ENCODE data around the gene SULT6B1. TPM values are rescaled to one million over a fixed set of nuclear protein-coding genes. Genes with fewer than 3 reads are reported as not detected.
"Not testable (repeated sequence)": the region's sequence is repeated elsewhere in the genome, so short reads cannot be mapped to it uniquely, and the experiment has no call there.

SULT6B1 gene
- total RNA-seq, result not detected

DNA sequence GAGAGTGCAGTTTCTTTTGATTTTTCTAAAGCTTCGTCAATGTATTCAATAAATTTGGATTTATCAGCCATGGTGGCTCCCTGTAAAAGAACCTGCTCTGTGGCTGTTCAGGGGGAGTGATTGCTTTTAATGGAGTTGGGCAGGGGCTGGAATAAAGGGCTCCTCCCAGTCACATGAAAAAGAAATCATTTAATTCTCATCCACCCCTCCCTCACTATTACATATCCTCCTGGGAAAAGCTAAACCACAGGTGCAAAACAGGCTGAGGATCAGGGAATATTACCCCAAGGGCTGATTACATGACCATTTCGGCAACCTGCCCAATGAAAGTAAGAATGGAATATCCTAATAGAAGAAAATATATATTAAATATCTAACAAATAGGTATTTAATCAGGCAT, at the start of gene SULT6B1:
Gene SULT6B1, minus strand, starts transcription at position 101 of the 400 bp plus-strand sequence. Its CDS starts 30 bp downstream, at position 71.
- ATAC-seq, result no peak

GRCh38 chr2:37232131-37232933, 43.9 kb upstream of the SULT6B1 start:
- Mint-ChIP-seq H3K27ac (no peak overlapping the region), H3K9me3 (no peaks in the 10 kb centered on the region), H3K36me3 (peaks cover 12 to 25% of the 10 kb centered on the region in 2 donors)
- ATAC-seq, result peak in 1 of 2 donors; percentile 18
- DNase-seq (ENCODE audit: low spot score in 2 of 2), result peak; percentile 12 to 56

More for the DNA sequence above, at the start of gene SULT6B1:
- H3K27ac Mint-ChIP-seq, result no peak within 1 kb of the TSS
- no peaks in the 10 kb centered on the region for H3K9me3 Mint-ChIP-seq
- no peaks in the 10 kb centered on the region for H3K36me3 Mint-ChIP-seq
- DNase-seq (ENCODE audit: low spot score in 2 of 2), result no peak

GRCh38 chr2:37231241-37232130, 43.0 kb upstream of the SULT6B1 start, which contains the start of the genes CEBPZ and NDUFAF7:
TSS of gene CEBPZ (minus strand) at chr2:37231596. CDS start at chr2:37231567, 29 bp downstream.
TSS of gene NDUFAF7 (plus strand) at chr2:37231658. CDS start at chr2:37231706, 48 bp downstream.
- H3K27ac Mint-ChIP-seq, result no peak within 1 kb of the TSS
- peak; percentile 97 to 98 for ATAC-seq
- DNase-seq (ENCODE audit: low spot score in 2 of 2), result peak; percentile 83 to 92
- H3K9me3 Mint-ChIP-seq, result no peaks in the 10 kb centered on the region
- H3K36me3 Mint-ChIP-seq, result peaks cover 12 to 29% of the 10 kb centered on the region in 2 donors

DNA sequence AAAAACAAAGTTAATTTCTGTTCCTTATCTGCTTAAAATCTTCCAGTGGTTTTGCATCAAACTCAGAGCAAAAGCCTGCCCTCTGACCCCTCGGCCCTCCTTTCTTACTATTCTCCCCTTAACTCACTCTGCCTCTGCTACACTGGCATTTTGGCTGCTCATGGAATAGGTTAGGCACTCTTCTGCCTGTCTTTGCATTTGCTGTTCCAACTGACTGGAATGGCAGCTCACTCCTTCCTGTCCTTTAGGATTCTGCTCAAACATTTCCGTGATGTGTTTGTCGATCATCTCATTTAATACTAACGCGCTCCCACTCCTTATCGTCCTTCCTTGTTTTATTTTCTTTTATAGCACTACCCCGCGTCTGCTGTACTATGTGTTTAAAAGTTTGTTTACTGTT, 42.1 kb upstream of the SULT6B1 start:
- DNase-seq (ENCODE audit: low spot score in 2 of 2) (no peak), ATAC-seq (no peak)
- H3K9me3 Mint-ChIP-seq, result no peaks in the 10 kb centered on the region
- H3K36me3 Mint-ChIP-seq, result peaks cover 6 to 22% of the 10 kb centered on the region in 2 donors
- H3K27ac Mint-ChIP-seq, result no peak overlapping the region

- Mint-ChIP-seq H3K9me3 (no peaks in the 10 kb centered on the region), H3K27ac (peak overlapping the region in 1 of 2 donors; percentile 17), H3K36me3 (peaks cover 7 to 37% of the 10 kb centered on the region in 2 donors)
- DNase-seq (ENCODE audit: low spot score in 2 of 2) (no peak), ATAC-seq (no peak)
These were observed 40.3 kb upstream of the SULT6B1 start for GRCh38 chr2:37228788-37229187.

GRCh38 chr2:37226863-37227262, 38.4 kb upstream of the SULT6B1 start:
- ATAC-seq, result no peak
- peaks cover 15 to 54% of the 10 kb centered on the region in 2 donors for H3K36me3 Mint-ChIP-seq
- peak overlapping the region in 1 of 2 donors; percentile 18 for H3K27ac Mint-ChIP-seq
- H3K9me3 Mint-ChIP-seq, result no peaks in the 10 kb centered on the region
- no peak for DNase-seq (ENCODE audit: low spot score in 2 of 2)

DNA sequence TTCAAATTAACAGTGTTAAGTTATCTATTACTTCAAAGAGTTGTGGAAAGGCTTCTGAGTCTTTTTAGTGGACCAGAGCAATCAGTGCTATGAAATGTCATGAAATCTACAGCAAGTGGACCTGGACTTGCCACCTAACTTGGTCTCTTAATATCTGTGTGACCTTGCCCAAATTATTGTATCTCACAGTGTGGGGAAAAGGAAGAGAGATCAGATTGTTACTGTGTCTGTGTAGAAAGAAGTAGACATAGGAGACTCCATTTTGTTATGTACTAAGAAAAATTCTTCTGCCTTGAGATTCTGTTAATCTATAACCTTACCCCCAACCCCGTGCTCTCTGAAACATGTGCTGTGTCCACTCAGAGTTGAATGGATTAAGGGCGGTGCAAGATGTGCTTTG, 36.7 kb upstream of the SULT6B1 start:
- ATAC-seq; H3K9me3 Mint-ChIP-seq; H3K27ac Mint-ChIP-seq; DNase-seq (ENCODE audit: low spot score in 2 of 2): not testable (repeated sequence)
- H3K36me3 Mint-ChIP-seq, result peaks cover 19 to 70% of the 10 kb centered on the region in 2 donors

- Mint-ChIP-seq H3K27ac (no peak overlapping the region), H3K36me3 (peaks cover 19 to 69% of the 10 kb centered on the region in 2 donors), H3K9me3 (no peaks in the 10 kb centered on the region)
- ATAC-seq (no peak), DNase-seq (ENCODE audit: low spot score in 2 of 2) (no peak)
These were observed 35.6 kb upstream of the SULT6B1 start for GRCh38 chr2:37224063-37224462.

DNA sequence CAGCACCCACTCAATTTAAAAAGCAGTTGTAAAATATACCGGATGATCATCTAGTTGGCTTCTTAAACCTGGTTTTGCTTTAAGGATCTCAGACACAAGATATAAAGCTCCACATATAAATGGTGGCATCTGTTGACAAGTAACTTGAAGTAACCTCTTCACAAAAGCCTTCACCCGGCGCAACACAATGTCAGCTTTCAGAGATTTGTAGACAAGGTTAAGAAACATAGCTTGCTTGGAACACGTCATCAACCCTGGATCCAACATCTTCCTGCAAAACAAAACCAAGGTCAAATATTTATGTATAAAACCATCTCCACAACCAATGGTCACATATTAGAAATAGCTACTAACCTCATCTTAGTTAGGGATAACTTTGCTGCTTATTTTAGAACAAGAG, 34.7 kb upstream of the SULT6B1 start:
- Mint-ChIP-seq H3K9me3 (no peaks in the 10 kb centered on the region), H3K36me3 (peaks cover 19 to 61% of the 10 kb centered on the region in 2 donors), H3K27ac (no peak overlapping the region)
- DNase-seq (ENCODE audit: low spot score in 2 of 2) (no peak), ATAC-seq (no peak)

DNA sequence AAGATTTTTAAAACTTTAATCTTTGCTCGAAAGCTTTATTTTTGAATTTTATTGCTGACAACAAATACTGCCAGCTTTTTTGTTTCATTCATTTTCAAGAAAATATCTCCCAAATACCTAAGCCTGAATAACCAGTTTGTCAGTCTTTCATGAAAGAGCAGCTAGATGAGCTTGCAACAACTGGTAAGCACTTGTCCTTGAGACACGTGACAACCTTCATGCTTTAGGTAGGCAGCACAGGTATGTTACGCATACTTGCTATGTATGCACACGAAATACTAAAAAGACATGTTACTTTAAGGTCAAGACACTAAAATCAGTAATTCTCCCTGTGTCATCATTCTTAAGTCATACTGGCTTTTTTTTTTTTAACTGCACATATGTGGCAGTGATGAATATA, 30.6 kb upstream of the SULT6B1 start:
- DNase-seq (ENCODE audit: low spot score in 2 of 2) (no peak), ATAC-seq (no peak)
- no peaks in the 10 kb centered on the region for H3K9me3 Mint-ChIP-seq
- peaks cover 17 to 52% of the 10 kb centered on the region in 2 donors for H3K36me3 Mint-ChIP-seq
- no peak overlapping the region for H3K27ac Mint-ChIP-seq

GRCh38 chr2:37215250-37215649, 26.8 kb upstream of the SULT6B1 start:
- no peak for ATAC-seq
- peak overlapping the region in 1 of 2 donors; percentile 75 for H3K27ac Mint-ChIP-seq
- no peak for DNase-seq (ENCODE audit: low spot score in 2 of 2)
- no peaks in the 10 kb centered on the region for H3K9me3 Mint-ChIP-seq
- H3K36me3 Mint-ChIP-seq, result peaks cover 26 to 43% of the 10 kb centered on the region in 2 donors

GRCh38 chr2:37211939-37212338, 23.5 kb upstream of the SULT6B1 start:
- Mint-ChIP-seq H3K36me3 (peaks cover 59 to 73% of the 10 kb centered on the region in 2 donors), H3K9me3 (peaks cover 21 to 24% of the 10 kb centered on the region in 2 donors), H3K27ac (no peak overlapping the region)
- ATAC-seq (no peak), DNase-seq (ENCODE audit: low spot score in 2 of 2) (no peak)

DNA sequence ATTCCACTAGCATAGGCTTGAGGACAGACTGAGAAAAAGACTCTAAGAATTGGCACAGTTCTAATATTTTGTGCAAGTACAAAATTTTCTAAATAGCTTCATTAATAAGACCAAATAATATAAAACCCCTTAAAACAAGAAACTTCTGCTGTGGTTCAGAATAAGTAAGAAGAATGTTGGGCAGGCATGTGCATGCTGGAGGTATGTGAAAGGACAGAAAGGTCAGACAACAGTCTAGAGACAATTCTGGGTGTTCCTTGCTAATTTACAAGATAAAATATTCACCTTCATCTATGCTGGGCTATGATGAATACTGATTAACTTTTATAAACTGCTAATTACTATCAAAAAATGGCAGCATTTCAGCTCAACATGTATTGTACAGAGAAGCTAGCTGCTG, 22.7 kb upstream of the SULT6B1 start:
- peaks cover 25 to 28% of the 10 kb centered on the region in 2 donors for H3K9me3 Mint-ChIP-seq
- ATAC-seq, result no peak
- H3K36me3 Mint-ChIP-seq, result peaks cover 65 to 73% of the 10 kb centered on the region in 2 donors
- no peak for DNase-seq (ENCODE audit: low spot score in 2 of 2)
- no peak overlapping the region for H3K27ac Mint-ChIP-seq

DNA sequence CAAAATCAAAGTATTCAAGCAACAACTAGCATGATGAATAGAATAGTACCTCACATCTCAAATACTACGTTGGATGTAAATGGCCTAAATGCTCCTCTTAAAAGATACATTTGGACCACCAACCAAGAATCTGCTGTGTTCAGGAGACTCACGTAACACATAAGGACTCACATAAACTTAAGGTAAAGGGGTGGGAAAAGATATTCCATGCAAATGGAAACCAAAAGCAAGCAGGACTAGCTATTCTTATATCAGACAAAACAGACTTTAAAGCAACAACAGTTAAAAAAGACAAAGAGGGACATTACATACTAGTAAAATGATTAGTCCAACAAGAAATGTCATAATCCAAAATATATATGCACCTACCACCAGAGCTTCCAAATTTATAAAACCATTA, 18.3 kb upstream of the SULT6B1 start:
- ATAC-seq; DNase-seq (ENCODE audit: low spot score in 2 of 2); H3K27ac Mint-ChIP-seq: not testable (repeated sequence)
- peaks cover 28 to 43% of the 10 kb centered on the region in 2 donors for H3K9me3 Mint-ChIP-seq
- H3K36me3 Mint-ChIP-seq, result peaks cover 74 to 90% of the 10 kb centered on the region in 2 donors

DNA sequence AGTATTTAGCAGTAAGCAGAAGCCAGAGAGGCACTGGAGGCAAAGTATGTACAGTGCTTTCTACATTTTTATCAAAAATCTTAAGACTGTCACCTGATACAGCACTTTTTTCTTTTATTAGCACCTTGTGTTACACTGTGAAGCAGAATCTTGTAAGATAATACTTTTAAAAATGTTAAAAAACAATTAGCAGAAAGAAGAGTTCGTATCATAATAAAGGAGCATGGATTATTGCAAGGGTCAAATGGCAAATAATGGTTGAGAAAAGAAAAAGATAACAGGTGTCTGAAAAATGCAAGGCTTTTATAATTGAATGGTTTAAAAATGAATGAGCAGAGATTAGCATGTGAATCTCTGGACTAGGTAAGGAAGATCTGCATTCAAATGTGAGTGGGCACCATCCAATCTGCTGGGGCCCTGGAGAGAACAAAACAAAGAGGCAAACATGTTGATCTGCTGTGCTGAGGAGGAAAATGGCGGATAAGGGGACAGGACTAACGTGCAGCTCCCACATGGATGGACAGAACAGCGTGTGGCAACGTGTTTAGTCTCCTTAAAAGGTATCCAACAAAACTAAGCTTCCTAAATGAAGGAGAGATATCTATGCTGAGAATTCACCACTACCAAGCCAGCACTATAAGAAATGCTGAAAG, 17.3 kb upstream of the SULT6B1 start:
- no peak overlapping the region for H3K27ac Mint-ChIP-seq
- peaks cover 64 to 87% of the 10 kb centered on the region in 2 donors for H3K36me3 Mint-ChIP-seq
- ATAC-seq, result no peak
- H3K9me3 Mint-ChIP-seq, result peaks cover 28 to 43% of the 10 kb centered on the region in 2 donors
- DNase-seq (ENCODE audit: low spot score in 2 of 2), result no peak

- Mint-ChIP-seq H3K9me3 (peaks cover 28 to 43% of the 10 kb centered on the region in 2 donors), H3K36me3 (peaks cover 58 to 80% of the 10 kb centered on the region in 2 donors), H3K27ac (peak overlapping the region in 1 of 2 donors; percentile 87)
- DNase-seq (ENCODE audit: low spot score in 2 of 2); ATAC-seq: not testable (repeated sequence)
These were observed 16.7 kb upstream of the SULT6B1 start for GRCh38 chr2:37205071-37205661.

Data from activated naive CD4-positive, alpha-beta T cell treated with anti-CD3 and anti-CD28 coated beads, Interleukin-2, amount 50 U/mL, for 72 hours (primary cell).